Activated T-cell treated with anti-CD3 and anti-CD28 coated beads, Interleukin-2, amount 50 U/mL, for 4 hours (primary cell): Measurements from ENCODE around the gene DSCAML1. TPM values are rescaled to one million over a fixed set of nuclear protein-coding genes. Genes with fewer than 3 reads are reported as not detected.

ENCODE experiments used
- ATAC-seq, 2 donors: fragments of 200-7000 bp; cut with Tn5 transposase; one replicate each; pipeline ENCODE4 v1.10.0; 2021
- DNase-seq: peaks from one replicate; pipeline ENCODE4 v3.0.0-alpha.2; 2020
- H3K27me3 Mint-ChIP-seq: one replicate; pipeline ENCODE4 v1.8.0; 2021; ENCODE audit warnings: low read depth, mixed read lengths
- H3K36me3 Mint-ChIP-seq: one replicate; pipeline ENCODE4 v1.8.0; 2022; ENCODE audit warnings: mixed read lengths; ENCODE audit not compliant: insufficient read depth
- H3K4me1 Mint-ChIP-seq: one replicate; pipeline ENCODE4 v1.8.0; 2021; ENCODE audit warnings: low read depth, mixed read lengths
- H3K4me3 Mint-ChIP-seq: one replicate; pipeline ENCODE4 v1.8.0; 2021; ENCODE audit warnings: mild to moderate bottlenecking, moderate library complexity, mixed read lengths
- H3K9me3 Mint-ChIP-seq: one replicate; pipeline ENCODE4 v1.8.0; 2021; ENCODE audit warnings: mixed read lengths
- total RNA-seq, 3 donors: library from RNA; stranded (reverse); gene quantifications; one replicate each; pipeline ENCODE4 v1.2.1, GENCODE V29; 2021

DSCAML1 gene
- total RNA-seq, 3 donors from 2014 or later: not detected

GRCh38 chr11:117538263-117539135 is 258.5 kb downstream of the DSCAML1 start:
- Mint-ChIP-seq H3K27me3 (peaks cover 14% of the 10 kb centered on the region), H3K36me3 (no peaks in the 10 kb centered on the region), H3K4me1 (no peaks in the 10 kb centered on the region), H3K9me3 (no peaks in the 10 kb centered on the region), H3K4me3 (no peak overlapping the region)
- no peak for DNase-seq
- ATAC-seq: no peak

GRCh38 chr11:117535850-117536411 is 261.1 kb downstream of the DSCAML1 start:
- H3K9me3 Mint-ChIP-seq: no peaks in the 10 kb centered on the region
- H3K4me3 Mint-ChIP-seq: no peak overlapping the region
- H3K27me3 Mint-ChIP-seq: peaks cover 18% of the 10 kb centered on the region
- DNase-seq (no peak), ATAC-seq (no peak)
- H3K36me3 Mint-ChIP-seq: no peaks in the 10 kb centered on the region
- H3K4me1 Mint-ChIP-seq: no peaks in the 10 kb centered on the region

DNA sequence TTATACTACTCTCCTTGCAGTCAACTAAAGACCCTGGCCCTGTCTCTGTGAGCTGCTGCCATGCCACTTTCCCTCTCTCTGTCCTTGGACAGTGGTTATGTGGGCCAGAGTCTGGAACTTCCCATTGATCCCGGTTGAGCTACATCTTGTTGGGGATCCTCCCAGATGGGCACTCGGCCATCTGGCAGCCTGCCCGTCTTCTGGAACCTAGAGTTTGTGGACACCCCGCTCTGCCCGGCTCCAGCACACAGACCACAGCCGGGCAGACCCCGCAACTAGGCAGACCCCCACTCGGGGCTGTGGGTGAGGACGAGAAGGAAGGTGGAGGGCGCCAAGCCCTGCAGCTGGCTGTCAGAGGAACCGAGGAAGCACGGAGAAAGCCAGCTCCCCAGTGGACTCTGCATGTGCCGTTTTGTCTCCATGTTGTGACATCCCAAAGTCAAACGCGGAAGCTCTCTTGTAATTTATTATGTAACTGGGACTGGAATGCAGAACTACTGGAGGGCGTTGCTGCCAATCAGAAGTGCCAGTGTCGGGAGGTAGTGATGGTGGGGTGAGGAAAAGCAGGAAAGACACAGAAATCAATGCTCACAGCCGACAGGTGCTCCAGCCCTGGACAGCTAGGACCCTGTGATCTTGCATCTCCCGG is 261.7 kb downstream of the DSCAML1 start:
- Mint-ChIP-seq H3K27me3 (peaks cover 18% of the 10 kb centered on the region), H3K4me3 (no peak overlapping the region), H3K9me3 (no peaks in the 10 kb centered on the region), H3K36me3 (no peaks in the 10 kb centered on the region), H3K4me1 (no peaks in the 10 kb centered on the region)
- ATAC-seq: no peak
- DNase-seq: no peak

- Mint-ChIP-seq H3K27me3 (peaks cover 21% of the 10 kb centered on the region), H3K4me1 (peaks cover 2% of the 10 kb centered on the region), H3K9me3 (no peaks in the 10 kb centered on the region), H3K36me3 (no peaks in the 10 kb centered on the region), H3K4me3 (no peak overlapping the region)
- DNase-seq (no peak), ATAC-seq (no peak)
These were observed 264.4 kb downstream of the DSCAML1 start for GRCh38 chr11:117532568-117532967.

DNA sequence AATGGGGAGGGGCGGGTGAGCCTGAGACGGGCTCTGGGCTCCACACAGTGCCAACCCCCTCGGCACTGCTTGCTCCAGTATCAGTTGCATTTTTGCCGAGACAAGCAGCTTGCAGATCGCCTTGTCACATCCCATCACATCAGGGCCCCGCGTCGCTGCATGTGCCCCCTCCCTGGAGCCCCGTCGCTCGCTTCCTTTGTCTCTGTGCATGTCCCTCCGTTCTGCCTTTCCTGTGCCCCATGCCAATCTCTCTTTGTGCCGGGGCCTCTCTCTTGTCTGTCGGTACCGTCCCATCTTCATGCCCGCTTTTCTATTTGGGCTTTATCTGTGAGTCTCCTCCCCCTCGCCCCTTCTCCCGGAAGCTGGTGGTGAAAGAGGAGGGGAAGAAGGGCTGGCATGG is 267.2 kb downstream of the DSCAML1 start:
- H3K36me3 Mint-ChIP-seq: no peaks in the 10 kb centered on the region
- H3K4me3 Mint-ChIP-seq: no peak overlapping the region
- peaks cover 14% of the 10 kb centered on the region for H3K27me3 Mint-ChIP-seq
- H3K9me3 Mint-ChIP-seq: no peaks in the 10 kb centered on the region
- ATAC-seq: no peak
- H3K4me1 Mint-ChIP-seq: peaks cover 2% of the 10 kb centered on the region
- DNase-seq: no peak

DNA sequence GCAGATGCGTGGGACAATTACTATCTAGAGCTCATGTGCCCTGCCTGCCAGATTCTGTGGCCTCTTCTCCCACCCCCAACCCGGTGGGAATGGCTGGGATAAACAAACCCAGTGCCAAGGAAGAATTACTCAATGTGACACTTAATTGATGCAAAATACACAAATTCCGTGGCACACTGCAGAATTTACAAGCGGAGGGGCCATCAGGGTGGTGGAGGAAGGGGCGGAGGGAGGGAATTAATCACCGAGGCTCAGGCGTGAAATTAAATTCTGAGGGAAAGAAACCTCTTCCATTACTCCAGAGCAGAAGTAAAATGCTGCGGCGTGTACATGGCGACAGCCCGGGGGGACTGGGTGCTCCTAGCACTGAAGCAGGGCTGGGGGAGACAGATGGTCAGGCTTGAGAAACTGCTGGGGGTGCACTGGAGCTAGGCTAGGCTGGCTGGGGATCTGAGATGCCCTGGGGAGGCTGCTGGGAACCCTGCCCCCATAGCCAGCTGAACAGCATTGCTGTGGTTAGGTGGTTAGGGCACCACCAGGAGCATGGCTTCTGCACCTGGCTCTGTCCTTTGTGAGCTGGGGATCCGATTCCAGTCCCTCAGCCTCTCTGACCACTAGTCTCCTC is 268.8 kb downstream of the DSCAML1 start:
- DNase-seq: no peak
- peaks cover 2% of the 10 kb centered on the region for H3K4me1 Mint-ChIP-seq
- no peaks in the 10 kb centered on the region for H3K36me3 Mint-ChIP-seq
- ATAC-seq: no peak
- H3K27me3 Mint-ChIP-seq: peaks cover 14% of the 10 kb centered on the region
- H3K9me3 Mint-ChIP-seq: no peaks in the 10 kb centered on the region
- no peak overlapping the region for H3K4me3 Mint-ChIP-seq

DNA sequence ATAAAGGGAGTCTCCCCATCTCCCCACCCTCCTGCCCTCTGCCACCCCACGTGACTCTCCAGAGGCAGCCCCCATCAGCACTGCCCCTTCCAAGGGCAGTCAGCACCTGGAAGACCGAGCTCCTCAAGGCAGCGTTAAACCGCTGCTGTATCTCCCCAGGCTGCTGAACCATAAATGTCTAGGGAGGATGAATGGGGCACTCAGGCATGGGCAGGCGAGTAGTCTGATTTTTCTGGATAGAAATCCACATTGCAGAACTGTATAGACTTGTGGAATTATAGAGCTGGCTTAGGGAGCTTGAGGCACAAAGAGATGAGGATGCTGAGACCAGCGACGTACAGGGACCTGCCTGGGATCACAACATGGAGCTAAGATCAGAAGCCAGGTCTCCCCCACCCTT is 269.7 kb downstream of the DSCAML1 start:
- Mint-ChIP-seq H3K27me3 (peaks cover 11% of the 10 kb centered on the region), H3K4me1 (peaks cover 2% of the 10 kb centered on the region), H3K4me3 (no peak overlapping the region)

GRCh38 chr11:117525866-117526542 is 271.0 kb downstream of the DSCAML1 start:
- ATAC-seq: no peak
- Mint-ChIP-seq H3K36me3 (no peaks in the 10 kb centered on the region), H3K27me3 (peaks cover 9% of the 10 kb centered on the region), H3K9me3 (no peaks in the 10 kb centered on the region), H3K4me1 (peaks cover 2% of the 10 kb centered on the region), H3K4me3 (no peak overlapping the region)
- no peak for DNase-seq

More for the DNA sequence above, 269.7 kb downstream of the DSCAML1 start:
- no peak for ATAC-seq
- DNase-seq: no peak
- Mint-ChIP-seq H3K9me3 (no peaks in the 10 kb centered on the region), H3K36me3 (no peaks in the 10 kb centered on the region)

DNA sequence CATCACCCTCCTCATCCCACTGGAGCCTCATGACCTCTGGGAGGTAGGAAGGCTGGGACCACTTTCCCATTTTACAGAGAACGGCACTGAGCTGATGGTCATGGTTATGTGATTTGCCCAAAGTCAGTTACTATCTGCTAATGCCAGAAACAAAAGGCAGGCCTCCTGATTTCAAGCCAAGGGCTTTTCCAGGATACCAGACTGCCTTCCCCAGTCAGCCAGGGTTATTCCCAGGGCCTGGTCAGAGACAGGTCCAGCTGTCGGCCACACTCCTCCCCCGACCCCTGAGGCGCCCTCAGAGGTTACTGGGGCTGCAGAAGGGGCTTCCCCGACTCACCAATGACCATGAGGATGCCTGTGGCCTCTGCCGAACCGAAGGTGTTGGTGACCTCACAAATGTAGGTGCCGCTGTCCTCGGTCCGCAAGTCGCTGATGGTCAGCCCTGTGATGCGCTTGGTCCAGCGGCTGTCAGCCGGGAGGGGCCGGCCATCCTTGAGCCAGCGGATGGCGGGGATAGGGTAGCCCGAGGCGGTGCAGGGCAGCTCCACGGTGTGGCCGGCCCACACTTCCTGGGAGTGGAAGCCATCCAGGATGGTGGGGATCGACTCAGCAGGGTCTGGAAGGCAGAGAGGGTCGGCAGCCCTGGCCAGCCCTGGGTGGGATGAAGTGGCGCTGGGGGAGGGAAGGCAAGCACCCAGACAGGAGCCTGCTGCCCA is 272.4 kb downstream of the DSCAML1 start:
- Mint-ChIP-seq H3K27me3 (peaks cover 5% of the 10 kb centered on the region), H3K36me3 (no peaks in the 10 kb centered on the region), H3K4me1 (no peaks in the 10 kb centered on the region), H3K4me3 (no peak overlapping the region), H3K9me3 (no peaks in the 10 kb centered on the region)
- ATAC-seq (no peak), DNase-seq (no peak)

DNA sequence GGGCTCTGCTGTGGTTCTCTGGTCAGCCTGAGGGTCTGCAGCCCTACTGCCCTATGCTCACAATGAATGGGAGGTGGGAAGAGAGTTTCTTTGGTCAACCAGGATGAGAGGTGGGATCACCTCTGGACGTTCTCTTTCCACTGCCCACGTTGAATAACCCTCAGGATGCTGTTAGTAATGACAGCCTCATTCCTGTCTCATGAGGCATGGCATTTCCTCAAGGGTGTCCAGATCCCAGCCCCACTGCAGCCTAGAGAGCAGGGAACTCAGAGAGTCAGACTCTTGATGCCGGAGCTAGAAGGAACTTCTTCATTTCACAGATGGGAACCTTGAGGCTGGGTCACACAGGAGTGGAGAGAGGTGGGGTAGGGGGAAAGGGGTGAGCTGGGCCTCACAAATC is 273.3 kb downstream of the DSCAML1 start:
- Mint-ChIP-seq H3K36me3 (no peaks in the 10 kb centered on the region), H3K27me3 (peaks cover 5% of the 10 kb centered on the region), H3K4me1 (no peaks in the 10 kb centered on the region), H3K4me3 (no peak overlapping the region), H3K9me3 (no peaks in the 10 kb centered on the region)
- DNase-seq (no peak), ATAC-seq (no peak)

DNA sequence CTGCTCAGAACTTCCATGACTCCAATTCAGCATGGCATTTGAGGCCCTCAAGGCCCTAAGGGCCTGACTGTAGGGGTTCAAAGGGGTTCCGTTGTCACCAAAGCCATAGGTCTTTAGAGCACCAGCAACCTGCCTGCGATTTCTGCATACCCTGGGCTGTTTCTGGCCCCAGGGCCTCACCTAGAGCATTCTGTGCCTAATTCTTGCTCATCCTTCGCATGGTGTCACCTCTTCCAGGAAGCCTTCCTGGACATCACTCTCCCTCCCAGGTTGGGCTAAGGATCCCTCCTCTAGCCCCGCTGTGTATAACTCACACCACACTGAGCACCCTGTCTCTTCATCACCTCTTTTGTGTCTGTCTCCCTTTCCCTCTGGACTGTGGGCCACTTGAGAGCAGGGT is 275.0 kb downstream of the DSCAML1 start:
- Mint-ChIP-seq H3K4me1 (no peaks in the 10 kb centered on the region), H3K36me3 (no peaks in the 10 kb centered on the region), H3K27me3 (peaks cover 2% of the 10 kb centered on the region), H3K9me3 (no peaks in the 10 kb centered on the region), H3K4me3 (no peak overlapping the region)
- DNase-seq: no peak
- no peak for ATAC-seq

DNA sequence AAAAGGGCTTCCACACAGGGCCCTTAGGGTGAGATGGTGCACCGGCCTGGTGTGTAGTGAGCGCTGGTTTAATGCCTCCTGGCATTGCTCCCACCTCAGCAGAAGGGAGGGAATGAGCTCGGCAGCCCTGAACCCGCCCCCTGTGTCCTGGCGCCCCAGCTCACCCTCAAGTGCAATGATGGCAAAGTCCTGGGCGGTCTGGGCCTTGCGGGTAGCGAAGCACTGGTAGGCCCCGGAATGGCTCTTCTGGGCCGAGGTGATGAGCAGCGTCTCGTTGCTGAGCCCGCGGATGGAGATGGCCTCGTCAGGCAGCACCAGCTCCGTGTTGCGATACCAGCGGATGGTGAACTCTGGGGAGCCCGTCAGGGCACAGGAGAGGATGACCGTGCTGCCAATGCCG is 276.1 kb downstream of the DSCAML1 start:
- DNase-seq: no peak
- Mint-ChIP-seq H3K27me3 (no peaks in the 10 kb centered on the region), H3K4me3 (no peak overlapping the region), H3K4me1 (no peaks in the 10 kb centered on the region), H3K9me3 (no peaks in the 10 kb centered on the region), H3K36me3 (no peaks in the 10 kb centered on the region)
- ATAC-seq: no peak

- no peaks in the 10 kb centered on the region for H3K27me3 Mint-ChIP-seq
- ATAC-seq (no peak), DNase-seq (no peak)
- no peaks in the 10 kb centered on the region for H3K4me1 Mint-ChIP-seq
- H3K4me3 Mint-ChIP-seq: no peak overlapping the region
- H3K9me3 Mint-ChIP-seq: no peaks in the 10 kb centered on the region
- no peaks in the 10 kb centered on the region for H3K36me3 Mint-ChIP-seq
These were observed 276.8 kb downstream of the DSCAML1 start for GRCh38 chr11:117520201-117520600.
